GM06990 (cell line): Measurements from ENCODE around the gene SV2C.
"Not testable (repeated sequence)": the region's sequence is repeated elsewhere in the genome, so short reads cannot be mapped to it uniquely, and the experiment has no call there.

Experiments used
- DNase-seq: peaks from one replicate; pipeline ENCODE4 v3.0.0-alpha.2; 2011; ENCODE audit not compliant: insufficient read length; ENCODE audit errors: extremely low read depth
- H3K27me3 ChIP-seq: replicated peaks from 2 replicates; pipeline ENCODE4 v1.6.0; 2011; ENCODE audit warnings: low read length; ENCODE audit not compliant: control insufficient read depth, insufficient read depth
- H3K36me3 ChIP-seq: 2 replicates; pipeline ENCODE4 v1.5.1; 2011; ENCODE audit warnings: low read length; ENCODE audit not compliant: control insufficient read depth, insufficient read depth
- H3K4me3 ChIP-seq: replicated peaks from 2 replicates; pipeline ENCODE4 v1.5.1; 2011; ENCODE audit warnings: low read depth, mild to moderate bottlenecking, control low read depth, low read length
- TF ChIP-seq, protein P1 (sequence below): IDR thresholded peaks from 2 replicates; pipeline ENCODE4 v1.5.1; 2011; ENCODE audit warnings: low read length, control low read depth, mild to moderate bottlenecking, inconsistent platforms; ENCODE audit not compliant: insufficient read depth, poor library complexity, severe bottlenecking

SV2C gene

DNA sequence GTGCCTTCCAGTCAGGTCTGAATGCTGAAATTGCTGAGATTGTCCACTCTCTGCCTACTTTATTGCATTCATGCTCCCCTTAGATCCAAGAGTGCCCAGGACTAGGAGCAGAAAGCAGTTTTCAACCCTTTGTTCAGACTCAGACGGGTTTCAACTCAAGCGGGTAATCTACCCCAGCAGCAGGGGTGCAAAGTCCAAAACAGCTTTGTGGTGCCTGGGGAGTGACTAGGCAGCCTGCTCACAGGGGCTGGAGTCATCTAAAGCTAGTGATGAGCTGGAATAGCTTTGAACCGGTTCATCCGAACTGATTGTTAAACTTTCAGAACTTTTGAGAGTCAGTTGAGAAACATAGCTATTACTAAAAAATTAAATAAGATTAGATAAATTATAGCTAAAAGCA lies 248.9 kb downstream of the SV2C start:
- Histone ChIP-seq H3K4me3 (no peak overlapping the region), H3K36me3 (no peaks in the 10 kb centered on the region), H3K27me3 (no peaks in the 10 kb centered on the region)
- TF ChIP-seq, protein P1, sequence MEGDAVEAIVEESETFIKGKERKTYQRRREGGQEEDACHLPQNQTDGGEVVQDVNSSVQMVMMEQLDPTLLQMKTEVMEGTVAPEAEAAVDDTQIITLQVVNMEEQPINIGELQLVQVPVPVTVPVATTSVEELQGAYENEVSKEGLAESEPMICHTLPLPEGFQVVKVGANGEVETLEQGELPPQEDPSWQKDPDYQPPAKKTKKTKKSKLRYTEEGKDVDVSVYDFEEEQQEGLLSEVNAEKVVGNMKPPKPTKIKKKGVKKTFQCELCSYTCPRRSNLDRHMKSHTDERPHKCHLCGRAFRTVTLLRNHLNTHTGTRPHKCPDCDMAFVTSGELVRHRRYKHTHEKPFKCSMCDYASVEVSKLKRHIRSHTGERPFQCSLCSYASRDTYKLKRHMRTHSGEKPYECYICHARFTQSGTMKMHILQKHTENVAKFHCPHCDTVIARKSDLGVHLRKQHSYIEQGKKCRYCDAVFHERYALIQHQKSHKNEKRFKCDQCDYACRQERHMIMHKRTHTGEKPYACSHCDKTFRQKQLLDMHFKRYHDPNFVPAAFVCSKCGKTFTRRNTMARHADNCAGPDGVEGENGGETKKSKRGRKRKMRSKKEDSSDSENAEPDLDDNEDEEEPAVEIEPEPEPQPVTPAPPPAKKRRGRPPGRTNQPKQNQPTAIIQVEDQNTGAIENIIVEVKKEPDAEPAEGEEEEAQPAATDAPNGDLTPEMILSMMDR = no peak
- DNase-seq = no peak

DNA sequence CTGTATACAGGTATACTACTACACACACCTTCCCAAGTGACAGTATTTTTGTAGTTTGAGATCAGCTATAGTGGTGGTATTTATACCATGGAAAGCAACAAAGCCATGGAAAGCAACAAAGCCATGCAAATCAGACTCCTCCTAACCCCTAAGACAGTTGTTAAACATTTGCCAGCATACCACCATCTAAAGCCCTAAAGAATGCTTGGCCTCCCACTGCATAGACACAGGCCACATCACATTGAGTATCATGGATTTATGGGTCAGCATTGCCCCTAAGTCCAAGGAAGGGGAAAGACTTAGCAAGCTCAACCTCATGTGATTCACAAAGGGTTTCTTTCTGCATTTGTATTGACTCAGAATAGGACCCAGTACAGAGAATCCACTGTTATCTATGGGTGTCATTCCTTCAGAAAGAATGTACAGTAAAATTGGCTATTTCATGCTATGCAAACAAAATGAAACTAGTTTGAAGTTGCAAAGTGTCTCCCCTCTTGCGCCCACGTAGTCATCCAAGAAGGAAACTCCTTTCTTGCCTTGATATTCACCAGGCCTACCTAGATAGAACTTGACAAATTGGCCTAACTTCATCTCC lies 249.5 kb downstream of the SV2C start:
- no peaks in the 10 kb centered on the region for H3K27me3 ChIP-seq
- DNase-seq = no peak
- no peak overlapping the region for H3K4me3 ChIP-seq
- TF ChIP-seq, protein P1 = no peak
- no peaks in the 10 kb centered on the region for H3K36me3 ChIP-seq

DNA sequence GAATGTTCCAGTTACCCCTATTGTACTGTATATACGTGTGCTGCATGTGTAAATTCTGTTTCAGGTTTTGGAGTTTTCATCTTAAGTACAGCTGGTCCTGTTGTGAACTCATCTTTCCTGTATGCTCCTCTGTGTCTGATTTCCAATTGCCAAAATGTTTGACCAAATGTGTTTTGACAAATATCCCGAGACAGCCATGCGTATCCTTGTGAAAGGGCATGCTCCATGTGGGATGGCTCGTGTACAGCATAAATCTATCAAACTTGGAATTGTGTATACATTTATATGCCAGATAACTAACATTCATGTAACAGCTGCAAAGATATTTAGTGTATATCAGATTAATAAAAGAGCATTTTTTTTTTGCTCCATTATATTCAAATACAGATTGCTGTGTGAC lies 250.4 kb downstream of the SV2C start:
- H3K27me3 ChIP-seq = no peaks in the 10 kb centered on the region
- TF ChIP-seq, protein P1 = no peak
- H3K36me3 ChIP-seq = no peaks in the 10 kb centered on the region
- H3K4me3 ChIP-seq = no peak overlapping the region
- DNase-seq = no peak

DNA sequence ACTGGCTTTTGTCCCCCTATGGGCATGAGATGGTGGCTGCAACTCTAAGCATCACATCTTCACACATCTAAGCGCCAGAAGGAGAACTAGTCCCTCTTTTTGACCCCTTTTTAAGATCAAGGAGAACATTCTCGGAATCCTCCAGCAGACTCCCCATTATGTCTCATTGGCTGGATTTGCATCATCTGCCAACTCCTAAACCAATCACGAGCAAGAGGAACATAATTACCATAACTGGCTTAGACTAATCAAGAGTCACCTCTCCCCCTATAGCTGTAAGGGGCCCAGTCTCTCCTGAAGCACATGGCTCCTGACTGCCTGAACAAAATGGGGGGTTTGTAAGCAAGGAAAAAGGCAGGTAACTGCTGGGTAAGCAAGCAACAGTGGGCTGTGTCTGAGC lies 251.4 kb downstream of the SV2C start:
- Histone ChIP-seq H3K27me3 (no peaks in the 10 kb centered on the region), H3K4me3 (no peak overlapping the region), H3K36me3 (no peaks in the 10 kb centered on the region)
- DNase-seq = no peak
- TF ChIP-seq, protein P1 = no peak

DNA sequence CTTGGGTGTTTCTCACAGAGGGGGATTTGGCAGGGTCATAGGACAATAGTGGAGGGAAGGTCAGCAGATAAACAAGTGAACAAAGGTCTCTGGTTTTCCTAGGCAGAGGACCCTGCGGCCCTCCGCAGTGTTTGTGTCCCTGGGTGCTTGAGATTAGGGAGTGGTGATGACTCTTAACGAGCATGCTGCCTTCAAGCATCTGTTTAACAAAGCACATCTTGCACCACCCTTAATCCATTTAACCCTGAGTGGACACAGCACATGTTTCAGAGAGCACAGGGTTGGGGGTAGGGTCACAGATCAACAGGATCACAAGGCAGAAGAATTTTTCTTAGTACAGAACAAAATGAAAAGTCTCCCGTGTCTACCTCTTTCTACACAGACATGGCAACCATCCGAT lies 252.3 kb downstream of the SV2C start:
- not testable (repeated sequence) for H3K36me3 ChIP-seq, H3K27me3 ChIP-seq, DNase-seq

DNA sequence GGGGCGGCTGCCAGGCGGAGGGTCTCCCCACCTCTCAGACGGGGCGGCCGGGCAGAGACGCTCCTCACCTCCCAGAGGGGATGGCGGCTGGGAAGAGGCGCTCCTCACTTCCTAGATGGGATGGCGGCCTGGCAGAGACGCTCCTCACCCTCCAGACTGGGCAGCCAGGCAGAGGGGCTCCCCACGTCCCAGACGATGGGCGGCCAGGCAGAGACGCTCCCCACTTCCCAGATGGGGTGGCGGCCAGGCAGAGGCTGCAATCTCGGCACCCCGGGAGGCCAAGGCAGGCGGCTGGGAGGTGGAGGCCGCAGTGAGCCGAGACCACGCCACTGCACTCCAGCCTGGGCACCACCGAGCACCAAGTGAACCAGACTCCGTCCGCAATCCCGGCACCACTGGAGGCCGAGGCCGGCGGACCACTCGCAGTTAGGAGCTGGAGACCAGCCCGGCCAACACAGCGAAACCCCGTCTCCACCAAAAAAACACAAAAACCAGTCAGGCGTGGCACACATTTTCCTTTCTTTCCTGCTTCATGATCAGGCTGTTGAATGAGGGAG lies 253.1 kb downstream of the SV2C start:
- H3K4me3 ChIP-seq = not testable (repeated sequence)

More for the DNA sequence above, 252.3 kb downstream of the SV2C start:
- H3K4me3 ChIP-seq = not testable (repeated sequence)

More for the DNA sequence above, 253.1 kb downstream of the SV2C start:
- H3K36me3 ChIP-seq, H3K27me3 ChIP-seq, DNase-seq: not testable (repeated sequence)
